Measurements from ENCODE around the gene RAD52.

RAD52 gene

GRCh38 chr12:949453-950191 is at the start of gene RAD52:
Gene RAD52 (minus strand): TSS chr12:949694. CDS start chr12:933058, 16,636 bp downstream.
- peak; percentile 77 for TF ChIP-seq CTCF (conservative IDR thresholded peaks at IDR 0.05; ENCODE audit: control insufficient read depth, insufficient read depth, low read depth, low read length)
- peak; percentile 99 for DNase-seq (ENCODE audit: low read depth)
- H3K4me3 ChIP-seq (ENCODE audit: control insufficient read depth, low read depth, low read length) = peak within 1 kb of the TSS; percentile 97

- peak; percentile 12 for DNase-seq (ENCODE audit: low read depth)
- H3K4me3 ChIP-seq (ENCODE audit: control insufficient read depth, low read depth, low read length) = no peak overlapping the region
- no peak for TF ChIP-seq CTCF (conservative IDR thresholded peaks at IDR 0.05; ENCODE audit: control insufficient read depth, insufficient read depth, low read depth, low read length)
Measured at GRCh38 chr12:998020-998874, 48.8 kb upstream of the RAD52 start.

GRCh38 chr12:997505-997904 is 48.0 kb upstream of the RAD52 start:
- TF ChIP-seq CTCF (conservative IDR thresholded peaks at IDR 0.05; ENCODE audit: control insufficient read depth, insufficient read depth, low read depth, low read length) = no peak
- no peak for DNase-seq (ENCODE audit: low read depth)

GRCh38 chr12:996881-997280 is 47.4 kb upstream of the RAD52 start:
- H3K4me3 ChIP-seq (ENCODE audit: control insufficient read depth, low read depth, low read length) = no peak overlapping the region
- DNase-seq (ENCODE audit: low read depth) = no peak

More at GRCh38 chr12:997505-997904, 48.0 kb upstream of the RAD52 start:
- no peak overlapping the region for H3K4me3 ChIP-seq (ENCODE audit: control insufficient read depth, low read depth, low read length)

GRCh38 chr12:992647-993046 is 43.2 kb upstream of the RAD52 start:
- H3K4me3 ChIP-seq (ENCODE audit: control insufficient read depth, low read depth, low read length) = peak overlapping the region; percentile 74
- DNase-seq (ENCODE audit: low read depth) = peak; percentile 12
- TF ChIP-seq CTCF (conservative IDR thresholded peaks at IDR 0.05; ENCODE audit: control insufficient read depth, insufficient read depth, low read depth, low read length) = no peak

More at GRCh38 chr12:996881-997280, 47.4 kb upstream of the RAD52 start:
- no peak for TF ChIP-seq CTCF (conservative IDR thresholded peaks at IDR 0.05; ENCODE audit: control insufficient read depth, insufficient read depth, low read depth, low read length)

- peak overlapping the region; percentile 74 for H3K4me3 ChIP-seq (ENCODE audit: control insufficient read depth, low read depth, low read length)
- no peak for TF ChIP-seq CTCF (conservative IDR thresholded peaks at IDR 0.05; ENCODE audit: control insufficient read depth, insufficient read depth, low read depth, low read length)
- DNase-seq (ENCODE audit: low read depth) = no peak
Measured at GRCh38 chr12:991350-992333, 42.1 kb upstream of the RAD52 start.

Measured in fibroblast of mammary gland (primary cell).